Naive thymus-derived CD8-positive, alpha-beta T cell (primary cell): Measurements from ENCODE around the gene ABCC1. TPM values are rescaled to one million over a fixed set of nuclear protein-coding genes. Genes with fewer than 3 reads are reported as not detected.
"Not testable (repeated sequence)": the region's sequence is repeated elsewhere in the genome, so short reads cannot be mapped to it uniquely, and the experiment has no call there.

Experiments
- ATAC-seq, 2 donors: fragments of 150-1000 bp; cut with Tn5 transposase in 1 of 2; sonication (Bioruptor Pico), chemical (Tn5 transposase) in 1 of 2; 1 replicate in 1 of 2; 2 replicates in 1 of 2; pipeline ENCODE4 v1.10.0; 2021; ENCODE audit warnings: mild to moderate bottlenecking in 2 of 2, moderate library complexity in 2 of 2
- POLR2A ChIA-PET: fragments of 350-600 bp; sonication (Branson Sonifier 250); formaldehyde crosslinking; loops from one replicate; lab custom pipeline; 2021; ENCODE audit warnings: antibody characterized with exemption; lab: Charles Lee
- DNase-seq, 10 donors: peaks; one replicate each; pipeline versions ENCODE4 v3.0.0 to v3.0.0-alpha.2; 2020 to 2022
- H3K27ac Mint-ChIP-seq, 10 donors: one replicate each; pipeline ENCODE4 v1.8.0; 2020 to 2022; ENCODE audit warnings: mild to moderate bottlenecking in 10 of 10, mixed read lengths in 10 of 10, moderate library complexity in 4 of 10, inconsistent platforms in 1 of 10
- H3K27me3 Mint-ChIP-seq, 5 donors: one replicate each; pipeline ENCODE4 v1.8.0; 2021 to 2022; ENCODE audit warnings: mixed read lengths in 5 of 5
- H3K36me3 Mint-ChIP-seq, 3 donors: one replicate each; pipeline ENCODE4 v1.8.0; 2020 to 2022; ENCODE audit warnings: mixed read lengths in 3 of 3, mild to moderate bottlenecking in 2 of 3, inconsistent platforms in 1 of 3
- H3K4me1 Mint-ChIP-seq, 4 donors: one replicate each; pipeline ENCODE4 v1.8.0; 2021 to 2022; ENCODE audit warnings: mixed read lengths in 4 of 4
- H3K4me3 Mint-ChIP-seq, 10 donors: one replicate each; pipeline ENCODE4 v1.8.0; 2020 to 2022; ENCODE audit warnings: mild to moderate bottlenecking in 10 of 10, mixed read lengths in 10 of 10, moderate library complexity in 6 of 10, inconsistent platforms in 1 of 10
- H3K9me3 Mint-ChIP-seq, 9 donors: one replicate each; pipeline ENCODE4 v1.8.0; 2020 to 2022; ENCODE audit warnings: mixed read lengths in 9 of 9, mild to moderate bottlenecking in 3 of 9, inconsistent platforms in 1 of 9, moderate library complexity in 1 of 9
- polyA plus RNA-seq, 3 donors: library from polyadenylated mRNA; unstranded; fragments of 300-500 nt; fragmentation: Illumina TruSeq; gene quantifications; one replicate each; pipeline ENCODE4 v1.2.3, GENCODE V29; 2021
- total RNA-seq, 8 experiments: library from RNA in 2 of 8; stranded (reverse) in 2 of 8; gene quantifications; one replicate each; pipeline ENCODE4 v1.2.3 and lab custom pipeline; 2021 to 2026

Gene ABCC1
- total and polyA plus RNA-seq, 5 experiments from 2014 or later = 3.7 to 68.6 (median 9.0) TPM

- POLR2A ChIA-PET = no interaction called here
- Mint-ChIP-seq H3K4me3 (no peak overlapping the region), H3K9me3 (peaks cover 0 to 37% (median 14%) of the 10 kb centered on the region in 9 donors), H3K36me3 (peaks cover 2 to 13% (median 4%) of the 10 kb centered on the region in 3 donors), H3K27me3 (peaks cover 4 to 18% (median 9%) of the 10 kb centered on the region in 5 donors), H3K27ac (no peak overlapping the region), H3K4me1 (peaks cover 0 to 4% (median 0%) of the 10 kb centered on the region in 4 donors)
- no peak for DNase-seq
- no peak for ATAC-seq
Observed at GRCh38 chr16:16157166-16157565, 207.8 kb downstream of the ABCC1 start.

- DNase-seq (no peak), ATAC-seq (no peak)
- Mint-ChIP-seq H3K27ac (no peak overlapping the region), H3K4me3 (no peak overlapping the region), H3K36me3 (peaks cover 2 to 13% (median 4%) of the 10 kb centered on the region in 3 donors), H3K9me3 (peaks cover 0 to 42% (median 14%) of the 10 kb centered on the region in 9 donors), H3K4me1 (peaks cover 0 to 4% (median 0%) of the 10 kb centered on the region in 4 donors), H3K27me3 (peaks cover 4 to 22% (median 9%) of the 10 kb centered on the region in 5 donors)
- POLR2A ChIA-PET = no interaction called here
Observed at GRCh38 chr16:16158082-16158658, 208.8 kb downstream of the ABCC1 start.

- Mint-ChIP-seq H3K4me1 (peaks cover 0 to 4% (median 0%) of the 10 kb centered on the region in 4 donors), H3K27me3 (peaks cover 4 to 22% (median 9%) of the 10 kb centered on the region in 5 donors), H3K9me3 (peaks cover 0 to 42% (median 14%) of the 10 kb centered on the region in 9 donors), H3K36me3 (peaks cover 2 to 13% (median 4%) of the 10 kb centered on the region in 3 donors), H3K4me3 (no peak overlapping the region), H3K27ac (no peak overlapping the region)
- DNase-seq = no peak
- no peak for ATAC-seq
- POLR2A ChIA-PET = no interaction called here
Observed at GRCh38 chr16:16158741-16159374, 209.4 kb downstream of the ABCC1 start.

GRCh38 chr16:16159662-16160061, 210.2 kb downstream of the ABCC1 start:
- Mint-ChIP-seq H3K27ac (no peak overlapping the region), H3K27me3 (peaks cover 4 to 22% (median 9%) of the 10 kb centered on the region in 5 donors), H3K4me3 (no peak overlapping the region), H3K4me1 (peaks cover 0 to 4% (median 0%) of the 10 kb centered on the region in 4 donors), H3K36me3 (peaks cover 2 to 13% (median 4%) of the 10 kb centered on the region in 3 donors), H3K9me3 (peaks cover 0 to 42% (median 14%) of the 10 kb centered on the region in 9 donors)
- DNase-seq (no peak), ATAC-seq (no peak)
- POLR2A ChIA-PET = no interaction called here

- Mint-ChIP-seq H3K27me3 (peaks cover 1 to 19% (median 9%) of the 10 kb centered on the region in 5 donors), H3K9me3 (peaks cover 0 to 42% (median 14%) of the 10 kb centered on the region in 9 donors), H3K36me3 (peaks cover 2 to 13% (median 4%) of the 10 kb centered on the region in 3 donors), H3K27ac (no peak overlapping the region), H3K4me1 (no peaks in the 10 kb centered on the region), H3K4me3 (no peak overlapping the region)
- ATAC-seq = no peak
- DNase-seq = no peak
- POLR2A ChIA-PET = no interaction called here
Observed at GRCh38 chr16:16161319-16161718, 211.9 kb downstream of the ABCC1 start.

- Mint-ChIP-seq H3K27me3 (peaks cover 1 to 17% (median 9%) of the 10 kb centered on the region in 5 donors), H3K36me3 (peaks cover 2 to 13% (median 4%) of the 10 kb centered on the region in 3 donors), H3K9me3 (peaks cover 0 to 42% (median 14%) of the 10 kb centered on the region in 9 donors), H3K4me3 (peak overlapping the region in 1 of 10 donors; percentile 17)
- DNase-seq, H3K27ac Mint-ChIP-seq, ATAC-seq, H3K4me1 Mint-ChIP-seq, POLR2A ChIA-PET: not testable (repeated sequence)
Observed at GRCh38 chr16:16161840-16162239, 212.4 kb downstream of the ABCC1 start.

- ATAC-seq = no peak
- no peak for DNase-seq
- no peaks in the 10 kb centered on the region for H3K4me1 Mint-ChIP-seq
- POLR2A ChIA-PET = no interaction called here
- H3K27ac Mint-ChIP-seq = peak overlapping the region in 1 of 10 donors; percentile 61
- H3K36me3 Mint-ChIP-seq = peaks cover 2 to 13% (median 4%) of the 10 kb centered on the region in 3 donors
- peaks cover 0 to 39% (median 14%) of the 10 kb centered on the region in 9 donors for H3K9me3 Mint-ChIP-seq
- no peak overlapping the region for H3K4me3 Mint-ChIP-seq
- peaks cover 0 to 13% (median 9%) of the 10 kb centered on the region in 5 donors for H3K27me3 Mint-ChIP-seq
Observed at GRCh38 chr16:16162591-16162990, 213.2 kb downstream of the ABCC1 start.

- H3K4me3 Mint-ChIP-seq = no peak overlapping the region
- ATAC-seq (no peak), DNase-seq (no peak)
- peaks cover 0 to 35% (median 13%) of the 10 kb centered on the region in 9 donors for H3K9me3 Mint-ChIP-seq
- no peak overlapping the region for H3K27ac Mint-ChIP-seq
- peaks cover 0 to 13% (median 9%) of the 10 kb centered on the region in 5 donors for H3K27me3 Mint-ChIP-seq
- POLR2A ChIA-PET = no interaction called here
- H3K4me1 Mint-ChIP-seq = no peaks in the 10 kb centered on the region
- peaks cover 2 to 9% (median 4%) of the 10 kb centered on the region in 3 donors for H3K36me3 Mint-ChIP-seq
Observed at GRCh38 chr16:16163109-16163508, 213.7 kb downstream of the ABCC1 start.

- ATAC-seq (no peak), DNase-seq (no peak)
- Mint-ChIP-seq H3K36me3 (peaks cover 2 to 5% (median 4%) of the 10 kb centered on the region in 3 donors), H3K4me1 (no peaks in the 10 kb centered on the region), H3K27ac (no peak overlapping the region), H3K27me3 (peaks cover 0 to 11% (median 5%) of the 10 kb centered on the region in 5 donors), H3K9me3 (peaks cover 0 to 31% (median 8%) of the 10 kb centered on the region in 9 donors), H3K4me3 (no peak overlapping the region)
- POLR2A ChIA-PET = no interaction called here
Observed at GRCh38 chr16:16163571-16163970, 214.2 kb downstream of the ABCC1 start.

GRCh38 chr16:16164243-16164642, 214.8 kb downstream of the ABCC1 start:
- Mint-ChIP-seq H3K9me3 (peaks cover 0 to 24% (median 3%) of the 10 kb centered on the region in 9 donors), H3K36me3 (peaks cover 0 to 4% (median 2%) of the 10 kb centered on the region in 3 donors), H3K27ac (no peak overlapping the region), H3K4me3 (no peak overlapping the region), H3K27me3 (peaks cover 0 to 14% (median 5%) of the 10 kb centered on the region in 5 donors), H3K4me1 (no peaks in the 10 kb centered on the region)
- POLR2A ChIA-PET = no interaction called here
- DNase-seq (no peak), ATAC-seq (no peak)

GRCh38 chr16:16166085-16166484, 216.7 kb downstream of the ABCC1 start:
- ATAC-seq (no peak), DNase-seq (no peak)
- Mint-ChIP-seq H3K36me3 (peaks cover 0 to 2% (median 0%) of the 10 kb centered on the region in 3 donors), H3K27ac (no peak overlapping the region), H3K4me3 (no peak overlapping the region), H3K27me3 (peaks cover 0 to 14% (median 5%) of the 10 kb centered on the region in 5 donors), H3K4me1 (no peaks in the 10 kb centered on the region), H3K9me3 (peaks cover 0 to 10% (median 0%) of the 10 kb centered on the region in 9 donors)
- POLR2A ChIA-PET = no interaction called here

- ATAC-seq (no peak), DNase-seq (no peak)
- no peaks in the 10 kb centered on the region for H3K4me1 Mint-ChIP-seq
- H3K9me3 Mint-ChIP-seq = peaks cover 0 to 5% (median 0%) of the 10 kb centered on the region in 9 donors
- H3K27ac Mint-ChIP-seq = no peak overlapping the region
- no peak overlapping the region for H3K4me3 Mint-ChIP-seq
- POLR2A ChIA-PET = no interaction called here
- peaks cover 0 to 9% (median 2%) of the 10 kb centered on the region in 5 donors for H3K27me3 Mint-ChIP-seq
- H3K36me3 Mint-ChIP-seq = peaks cover 0 to under 1% (median 0%) of the 10 kb centered on the region in 3 donors
Observed at GRCh38 chr16:16166949-16167348, 217.5 kb downstream of the ABCC1 start.

- peaks cover 0 to 1% (median 0%) of the 10 kb centered on the region in 9 donors for H3K9me3 Mint-ChIP-seq
- ATAC-seq = no peak
- POLR2A ChIA-PET = no interaction called here
- peaks cover 0 to 5% (median 0%) of the 10 kb centered on the region in 5 donors for H3K27me3 Mint-ChIP-seq
- DNase-seq = no peak
- H3K27ac Mint-ChIP-seq = peak overlapping the region in 1 of 10 donors; percentile 29
- no peaks in the 10 kb centered on the region for H3K36me3 Mint-ChIP-seq
- H3K4me3 Mint-ChIP-seq = no peak overlapping the region
- no peaks in the 10 kb centered on the region for H3K4me1 Mint-ChIP-seq
Observed at GRCh38 chr16:16167927-16168326, 218.5 kb downstream of the ABCC1 start.
